GDM1 (cell line): ENCODE data around the gene HHAT.

ENCODE experiments used
- DNase-seq: peaks from one replicate; lab custom pipeline; 2025; lab: John Stamatoyannopoulos, UW

Gene HHAT

GRCh38 chr1:210487021-210487420 lies 158.3 kb downstream of the HHAT start:
- DNase-seq = no peak

GRCh38 chr1:210489491-210489890 lies 160.8 kb downstream of the HHAT start:
- DNase-seq = no peak

- DNase-seq = no peak
Measured at GRCh38 chr1:210490781-210491180, 162.1 kb downstream of the HHAT start.

- DNase-seq = no peak
Measured at GRCh38 chr1:210496063-210496462, 167.4 kb downstream of the HHAT start.

- no peak for DNase-seq
Measured at GRCh38 chr1:210499956-210500355, 171.3 kb downstream of the HHAT start.

GRCh38 chr1:210500831-210501230 lies 172.1 kb downstream of the HHAT start:
- no peak for DNase-seq

GRCh38 chr1:210504286-210504685 lies 175.6 kb downstream of the HHAT start:
- DNase-seq = no peak

GRCh38 chr1:210505601-210506496 lies 177.1 kb downstream of the HHAT start:
- no peak for DNase-seq

- DNase-seq = no peak
Measured at GRCh38 chr1:210506689-210507088, 178.0 kb downstream of the HHAT start.

GRCh38 chr1:210516092-210516656 lies 187.5 kb downstream of the HHAT start:
- no peak for DNase-seq

- no peak for DNase-seq
Measured at GRCh38 chr1:210516697-210517459, 188.2 kb downstream of the HHAT start.

- no peak for DNase-seq
Measured at GRCh38 chr1:210523830-210524229, 195.1 kb downstream of the HHAT start.

- DNase-seq = no peak
Measured at GRCh38 chr1:210525716-210526454, 197.2 kb downstream of the HHAT start.

- DNase-seq = no peak
Measured at GRCh38 chr1:210527091-210527490, 198.4 kb downstream of the HHAT start.

GRCh38 chr1:210531475-210532222 lies 202.9 kb downstream of the HHAT start:
- no peak for DNase-seq

- DNase-seq = no peak
Measured at GRCh38 chr1:210532223-210532598, 203.5 kb downstream of the HHAT start.

- no peak for DNase-seq
Measured at GRCh38 chr1:210535761-210536160, 207.1 kb downstream of the HHAT start.

- DNase-seq = no peak
Measured at GRCh38 chr1:210536254-210536961, 207.7 kb downstream of the HHAT start.

- DNase-seq = no peak
Measured at GRCh38 chr1:210540288-210540687, 211.6 kb downstream of the HHAT start.

- DNase-seq = no peak
Measured at GRCh38 chr1:210541680-210542358, 213.1 kb downstream of the HHAT start.
